H1 (cell line): Measurements from ENCODE around the gene FRMPD4.

Experiments used
- CBX5 ChIP-seq: fragments of 300-800, 300-1000 bp; sonication (generic); IDR thresholded peaks from 2 replicates; pipeline ENCODE4 v1.7.1; 2016; ENCODE audit warnings: antibody characterized with exemption, low read length, low read depth
- EP300 ChIP-seq, 2 experiments: IDR thresholded peaks; 1 replicate in 1 of 2; 2 replicates in 1 of 2; pipeline ENCODE4 v1.6.1; 2011 to 2012; ENCODE audit warnings: low read depth in 2 of 2, low read length in 2 of 2, mild to moderate bottlenecking in 2 of 2, borderline replicate concordance in 1 of 2, inconsistent platforms in 1 of 2, moderate library complexity in 1 of 2
- NANOG ChIP-seq: IDR thresholded peaks from 2 replicates; pipeline ENCODE4 v1.6.1; 2011; ENCODE audit warnings: low read length, low read depth, mild to moderate bottlenecking, inconsistent platforms; ENCODE audit not compliant: insufficient read depth, poor library complexity, severe bottlenecking
- POLR2A ChIP-seq, 2 experiments: IDR thresholded peaks; 1 replicate in 1 of 2; 2 replicates in 1 of 2; pipeline ENCODE4 v1.6.1; 2011; ENCODE audit warnings: low read depth in 2 of 2, low read length in 2 of 2, mild to moderate bottlenecking in 2 of 2; ENCODE audit errors: control extremely low read depth in 1 of 2
- SP2 ChIP-seq: IDR thresholded peaks from 2 replicates; pipeline ENCODE4 v1.6.1; 2012; ENCODE audit warnings: mild to moderate bottlenecking, low read length, inconsistent platforms
- TAF1 ChIP-seq: IDR thresholded peaks from 2 replicates; pipeline ENCODE4 v1.6.1; 2011; ENCODE audit warnings: mild to moderate bottlenecking, low read depth, low read length
- TCF12 ChIP-seq: IDR thresholded peaks from 2 replicates; pipeline ENCODE4 v1.6.1; 2011; ENCODE audit warnings: low read depth, mild to moderate bottlenecking, low read length
- TEAD4 ChIP-seq: IDR thresholded peaks from 2 replicates; pipeline ENCODE4 v1.6.1; 2012; ENCODE audit warnings: low read depth, low read length, inconsistent platforms, mixed read lengths
- YY1 ChIP-seq: IDR thresholded peaks from 2 replicates; pipeline ENCODE4 v1.6.1; 2011; ENCODE audit warnings: low read depth, mild to moderate bottlenecking, low read length
- TF ChIP-seq, protein P1 (sequence below), 3 experiments: IDR thresholded peaks; 1 replicate in 2 of 3; 2 replicates in 1 of 3; pipeline versions ENCODE4 v1.5.1 to v1.6.1; 2011; ENCODE audit warnings: low read length in 3 of 3, mild to moderate bottlenecking in 3 of 3, inconsistent platforms in 2 of 3, low read depth in 1 of 3, moderate library complexity in 1 of 3; ENCODE audit not compliant: insufficient read depth in 1 of 3; ENCODE audit errors: control extremely low read depth in 1 of 3
- TF ChIP-seq, protein P2 (sequence below): IDR thresholded peaks from 2 replicates; pipeline ENCODE4 v1.6.1; 2011; ENCODE audit warnings: low read depth, mild to moderate bottlenecking, low read length; ENCODE audit not compliant: insufficient read depth

DNA sequence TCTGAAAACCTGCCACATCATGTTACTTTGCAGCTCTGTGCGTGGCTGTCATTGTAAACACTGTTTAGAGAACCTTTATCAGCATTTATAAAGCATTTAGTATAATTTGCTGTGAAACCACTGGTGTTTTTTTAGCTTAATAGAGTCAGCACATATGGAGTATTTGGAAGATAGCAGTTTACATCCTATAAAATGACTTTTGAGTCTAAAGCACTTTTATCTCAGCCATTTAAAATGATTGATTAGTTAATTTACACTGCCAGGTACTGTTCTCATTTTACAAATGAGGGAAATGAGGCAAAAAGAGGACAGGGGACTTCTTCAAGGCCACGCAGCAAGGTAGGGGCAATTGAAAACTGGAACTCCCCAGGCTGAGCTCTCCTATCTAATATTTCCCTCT lies 181.7 kb downstream of the FRMPD4 start:
- TF ChIP-seq POLR2A (IDR thresholded peaks at IDR 0.05; ENCODE audit: control extremely low read depth in 1 of 2, low read depth in 2 of 2, low read length in 2 of 2) (no peak), SP2 (no peak), YY1 (no peak), NANOG (no peak), TEAD4 (no peak), CBX5 (no peak), EP300 (IDR thresholded peaks at IDR 0.05; ENCODE audit: borderline replicate concordance in 1 of 2, low read depth in 2 of 2, low read length in 2 of 2) (no peak), TCF12 (no peak), TAF1 (no peak)
- TF ChIP-seq, protein P1, sequence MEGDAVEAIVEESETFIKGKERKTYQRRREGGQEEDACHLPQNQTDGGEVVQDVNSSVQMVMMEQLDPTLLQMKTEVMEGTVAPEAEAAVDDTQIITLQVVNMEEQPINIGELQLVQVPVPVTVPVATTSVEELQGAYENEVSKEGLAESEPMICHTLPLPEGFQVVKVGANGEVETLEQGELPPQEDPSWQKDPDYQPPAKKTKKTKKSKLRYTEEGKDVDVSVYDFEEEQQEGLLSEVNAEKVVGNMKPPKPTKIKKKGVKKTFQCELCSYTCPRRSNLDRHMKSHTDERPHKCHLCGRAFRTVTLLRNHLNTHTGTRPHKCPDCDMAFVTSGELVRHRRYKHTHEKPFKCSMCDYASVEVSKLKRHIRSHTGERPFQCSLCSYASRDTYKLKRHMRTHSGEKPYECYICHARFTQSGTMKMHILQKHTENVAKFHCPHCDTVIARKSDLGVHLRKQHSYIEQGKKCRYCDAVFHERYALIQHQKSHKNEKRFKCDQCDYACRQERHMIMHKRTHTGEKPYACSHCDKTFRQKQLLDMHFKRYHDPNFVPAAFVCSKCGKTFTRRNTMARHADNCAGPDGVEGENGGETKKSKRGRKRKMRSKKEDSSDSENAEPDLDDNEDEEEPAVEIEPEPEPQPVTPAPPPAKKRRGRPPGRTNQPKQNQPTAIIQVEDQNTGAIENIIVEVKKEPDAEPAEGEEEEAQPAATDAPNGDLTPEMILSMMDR (IDR thresholded peaks at IDR 0.05; ENCODE audit: control extremely low read depth in 1 of 3, insufficient read depth in 1 of 3, low read depth in 1 of 3, low read length in 3 of 3) = no peak
- TF ChIP-seq, protein P2, sequence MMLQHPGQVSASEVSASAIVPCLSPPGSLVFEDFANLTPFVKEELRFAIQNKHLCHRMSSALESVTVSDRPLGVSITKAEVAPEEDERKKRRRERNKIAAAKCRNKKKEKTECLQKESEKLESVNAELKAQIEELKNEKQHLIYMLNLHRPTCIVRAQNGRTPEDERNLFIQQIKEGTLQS = no peak
